Left forelimb (tissue), 1 donor: ENCODE measurements around the gene DCDC2.
"Not testable (repeated sequence)": the region's sequence is repeated elsewhere in the genome, so short reads cannot be mapped to it uniquely, and the experiment has no call there.

Experiments
- DNase-seq: peaks from one replicate; pipeline ENCODE4 v3.0.0-alpha.2; 2018; ENCODE audit warnings: low spot score

DCDC2 gene

DNA sequence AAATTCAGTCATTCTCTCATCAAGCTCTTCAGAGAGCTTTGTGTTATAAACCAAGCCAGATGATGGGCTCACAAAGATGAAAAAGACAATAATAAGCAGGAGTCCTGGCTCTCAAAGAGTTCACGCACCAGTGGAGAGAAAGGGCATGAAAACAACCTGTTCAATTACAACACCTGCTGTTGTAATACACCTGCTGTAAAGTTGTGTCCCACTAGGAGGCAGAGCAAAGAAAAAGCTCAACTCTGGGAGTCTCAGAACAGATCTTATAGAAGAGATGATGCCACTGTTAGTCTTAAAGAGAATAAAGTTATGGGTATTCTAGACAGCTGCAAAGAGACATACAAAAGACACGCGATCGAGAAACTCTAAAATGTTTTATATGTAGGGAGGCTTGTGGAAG, 100.6 kb downstream of the DCDC2 start:
- no peak for DNase-seq

DNA sequence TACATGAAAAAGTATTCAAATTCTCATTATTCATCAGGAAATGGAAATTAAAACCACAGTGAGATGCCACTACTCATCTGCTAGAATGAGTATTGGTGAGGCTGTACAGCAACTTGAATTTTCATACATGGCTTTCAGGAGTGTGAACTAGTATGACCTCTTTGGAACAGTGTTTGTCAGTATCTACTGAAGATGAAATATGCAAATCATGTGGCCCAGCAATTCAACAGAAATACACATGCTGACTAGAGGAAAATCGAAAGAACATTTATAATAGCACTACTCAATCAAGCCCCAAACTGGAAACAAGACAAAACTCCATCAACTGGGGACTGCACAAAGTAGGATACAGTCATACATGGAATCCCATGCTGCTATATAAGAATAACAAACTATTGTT, 102.2 kb downstream of the DCDC2 start:
- DNase-seq, result no peak

DNA sequence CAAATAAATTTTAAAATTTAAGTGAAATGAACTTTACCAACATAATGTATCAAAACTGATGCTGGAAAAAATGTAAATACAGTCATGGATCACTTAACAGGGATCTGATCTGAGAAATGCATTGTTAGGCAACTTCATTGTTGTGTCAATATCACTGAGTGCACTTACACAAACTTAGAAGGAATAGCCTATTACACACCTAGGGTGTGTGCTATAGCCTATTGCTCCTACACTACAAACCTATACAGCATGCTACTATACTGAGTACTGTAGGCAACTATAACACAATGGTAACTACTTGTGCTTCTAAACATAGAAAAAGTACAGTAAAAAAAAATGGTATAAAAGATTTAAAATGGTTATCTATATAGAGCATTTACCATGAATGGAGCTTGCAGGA, 104.5 kb downstream of the DCDC2 start:
- DNase-seq, result no peak

DNA sequence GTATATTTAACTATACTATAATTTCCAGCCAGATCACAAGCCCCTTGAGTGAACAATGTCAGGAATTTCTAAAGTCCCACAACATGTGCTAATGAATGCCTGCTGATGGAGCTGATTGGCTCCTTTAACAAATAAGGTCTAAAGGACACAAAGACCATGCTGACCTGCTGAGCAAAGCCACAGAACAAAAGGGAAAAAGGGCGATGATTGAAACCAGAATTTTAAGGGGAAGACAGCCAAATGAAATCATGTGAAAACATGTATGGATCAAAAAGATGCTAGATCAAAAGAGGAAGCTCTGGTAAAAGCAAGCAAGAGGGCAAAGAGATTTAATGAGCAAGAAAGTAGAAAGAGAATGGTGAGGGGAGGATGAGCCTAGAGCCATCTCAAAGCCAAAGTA, 105.6 kb downstream of the DCDC2 start:
- DNase-seq, result no peak

DNA sequence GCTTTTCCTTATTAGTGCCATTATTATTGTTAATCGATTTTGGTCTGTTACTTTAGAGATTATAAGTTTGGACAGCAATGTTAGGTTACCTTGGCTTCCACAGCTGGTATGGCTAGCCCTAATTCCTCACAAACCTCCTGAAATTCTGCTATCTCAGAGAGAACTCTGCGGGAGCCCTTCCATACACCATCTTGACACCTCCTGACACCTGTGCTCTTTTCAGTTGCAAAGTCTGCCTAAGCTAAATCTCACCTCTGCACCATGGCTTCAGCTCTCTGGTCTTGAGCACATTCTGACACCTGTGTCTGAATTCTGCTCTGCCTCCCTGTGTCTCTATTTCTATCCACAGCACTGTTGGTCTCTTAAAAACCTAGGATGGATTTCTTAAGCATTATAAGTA, 106.5 kb downstream of the DCDC2 start:
- DNase-seq, result no peak

DNA sequence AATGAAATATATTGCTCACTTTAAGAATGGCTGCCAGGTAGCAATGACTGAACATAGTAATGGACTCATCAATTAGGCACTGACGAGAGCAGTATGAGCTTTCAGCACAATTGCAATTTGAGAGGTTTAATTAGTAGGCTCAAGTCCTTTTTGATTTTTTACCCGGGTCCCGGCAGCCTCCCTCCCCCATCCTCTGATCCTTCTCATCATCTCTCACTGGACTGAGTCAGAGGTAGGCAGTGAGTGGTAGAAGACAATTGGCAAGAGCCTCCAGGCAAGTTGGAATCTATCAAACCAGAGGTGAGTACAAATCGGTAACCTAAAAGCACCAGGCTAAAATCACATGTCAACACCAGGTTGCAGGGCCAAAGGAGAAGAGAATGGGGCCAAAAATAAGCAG, 107.9 kb downstream of the DCDC2 start:
- DNase-seq, result no peak

DNA sequence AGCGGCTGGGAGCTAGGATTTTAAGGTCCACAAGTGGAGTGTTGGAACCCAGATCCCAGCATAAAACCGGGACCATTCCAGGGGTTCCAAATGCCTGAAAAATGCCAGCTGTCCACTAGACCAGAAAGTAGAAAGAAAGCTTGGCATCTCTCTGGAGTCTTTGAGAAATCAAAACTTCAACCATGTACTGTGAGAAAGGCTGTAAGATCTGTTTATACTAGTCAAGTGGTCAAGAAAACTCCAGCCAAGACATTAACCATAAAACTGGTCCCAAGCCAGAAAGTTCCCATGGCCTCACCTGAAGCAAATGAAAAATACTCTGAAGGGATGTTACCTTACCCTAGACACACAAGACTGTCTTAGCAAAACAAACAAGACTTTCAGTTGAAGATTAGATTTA, 112.6 kb downstream of the DCDC2 start:
- DNase-seq, result no peak

DNA sequence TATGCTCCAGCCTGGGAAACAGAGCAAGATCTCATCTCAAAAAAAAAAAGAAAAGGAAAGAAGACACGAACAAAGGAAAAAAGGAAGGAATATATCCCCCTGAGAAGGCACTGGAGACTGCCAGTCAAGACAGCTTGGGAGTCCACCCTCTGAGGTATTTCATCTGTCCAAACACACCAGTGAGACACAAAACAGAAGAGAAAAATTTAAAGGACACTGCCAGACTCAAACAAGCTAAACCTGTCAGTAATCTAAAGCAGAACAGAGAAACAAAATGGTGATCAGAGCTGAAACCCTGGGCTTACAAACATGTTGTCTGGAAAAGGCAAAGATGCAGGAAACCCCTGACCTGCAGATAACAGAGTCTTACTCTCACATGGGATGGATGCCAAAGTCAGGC, 114.9 kb downstream of the DCDC2 start:
- DNase-seq, result no peak

DNA sequence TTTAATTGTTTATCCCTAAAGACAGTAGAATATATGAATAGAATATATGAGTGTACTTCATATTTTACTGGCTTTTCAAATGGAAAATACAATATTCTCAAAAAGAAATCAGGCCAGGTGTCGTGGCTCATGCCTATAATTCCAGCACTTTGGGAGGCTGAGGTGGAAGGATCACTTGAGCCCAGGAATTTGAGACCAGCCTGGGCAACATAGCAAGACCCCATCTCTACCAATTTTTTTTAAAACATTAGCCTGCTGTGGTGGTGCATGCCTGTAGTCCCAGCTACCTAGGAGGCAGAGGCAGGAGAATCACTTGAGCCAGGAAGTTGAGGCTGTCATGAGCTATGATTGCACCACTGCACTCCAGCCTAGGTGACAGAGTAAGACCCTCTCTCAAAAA, 116.1 kb downstream of the DCDC2 start:
- not testable (repeated sequence) for DNase-seq

DNA sequence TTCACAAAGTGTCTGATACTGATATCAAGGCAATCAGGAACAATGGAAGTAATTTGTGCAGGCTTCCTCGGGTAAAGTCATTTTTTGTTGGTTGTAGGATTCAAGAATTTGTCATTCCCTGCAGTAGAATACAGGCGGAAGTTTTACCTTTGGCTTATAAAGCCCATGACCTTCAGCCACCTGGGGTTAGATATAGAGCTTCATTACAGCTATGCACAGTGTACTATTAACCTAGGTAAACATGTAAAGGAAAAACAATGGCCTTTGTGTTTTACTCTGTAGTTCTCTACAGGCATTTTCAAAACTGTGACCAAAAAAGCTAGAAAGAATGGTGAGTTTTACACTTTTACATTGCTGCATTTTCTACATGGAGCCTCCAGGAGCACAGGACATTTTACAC, 116.9 kb downstream of the DCDC2 start:
- DNase-seq, result no peak

DNA sequence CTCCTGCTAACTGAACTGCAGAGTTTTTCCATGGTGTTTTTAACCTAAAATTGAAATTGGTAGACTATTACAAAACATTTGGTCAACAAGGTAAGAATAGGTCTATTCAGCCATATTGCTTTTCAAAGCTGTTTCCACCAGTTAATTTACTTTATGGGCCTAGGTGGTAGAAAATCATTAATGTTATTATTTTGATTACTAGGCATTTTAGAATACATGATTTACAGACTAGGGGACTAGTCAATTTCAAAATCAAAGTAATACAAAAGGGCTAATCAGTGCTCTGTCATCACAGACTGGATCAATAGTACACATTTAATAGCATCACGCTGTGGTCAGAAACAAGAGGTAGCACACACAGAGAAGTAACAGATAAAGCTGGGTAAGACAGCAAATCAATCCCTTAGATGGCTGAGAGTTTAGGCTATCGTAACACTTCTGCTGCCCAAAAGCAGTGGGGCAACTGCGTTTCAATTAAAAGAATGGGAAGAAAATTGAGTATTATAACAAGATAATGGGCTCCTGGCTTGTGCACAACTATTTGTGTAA, 117.4 kb downstream of the DCDC2 start:
- DNase-seq, result no peak

DNA sequence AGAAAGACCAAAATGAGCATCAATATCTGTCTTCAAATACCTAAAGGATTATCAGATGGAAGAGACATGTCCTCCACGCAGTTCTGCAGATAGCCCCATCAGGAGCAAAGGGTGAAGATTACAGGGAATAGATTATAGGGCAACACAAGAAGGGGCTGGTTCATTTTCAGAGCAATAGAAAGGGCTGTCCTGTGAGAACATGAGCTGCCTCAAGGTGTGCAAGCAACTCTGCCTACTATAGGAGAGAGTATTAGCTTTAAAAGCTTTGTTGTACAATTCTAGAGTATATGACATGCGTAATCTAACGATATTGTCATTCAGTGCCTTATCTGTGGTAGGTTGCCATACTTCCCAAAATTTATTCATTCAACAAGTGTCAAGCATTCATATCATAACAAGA, 119.2 kb downstream of the DCDC2 start:
- no peak for DNase-seq

DNA sequence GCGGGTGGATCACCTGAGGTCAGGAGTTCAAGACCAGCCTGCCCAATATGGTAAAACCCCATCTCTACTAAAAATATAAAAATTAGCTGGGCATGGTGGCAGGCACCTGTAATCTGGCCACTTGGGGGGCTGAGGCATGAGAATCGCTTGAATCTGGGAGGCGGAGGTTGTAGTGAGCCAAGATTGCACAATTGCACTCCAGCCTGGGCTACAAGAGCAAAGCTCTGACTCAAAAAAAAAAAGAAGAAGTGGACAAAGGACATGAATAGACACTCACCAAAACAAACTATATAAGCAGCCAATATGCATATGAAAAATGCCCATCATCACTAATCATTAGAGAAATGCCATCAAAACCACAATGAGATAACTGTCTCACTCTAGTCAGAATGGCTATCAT, 121.1 kb downstream of the DCDC2 start:
- not testable (repeated sequence) for DNase-seq

DNA sequence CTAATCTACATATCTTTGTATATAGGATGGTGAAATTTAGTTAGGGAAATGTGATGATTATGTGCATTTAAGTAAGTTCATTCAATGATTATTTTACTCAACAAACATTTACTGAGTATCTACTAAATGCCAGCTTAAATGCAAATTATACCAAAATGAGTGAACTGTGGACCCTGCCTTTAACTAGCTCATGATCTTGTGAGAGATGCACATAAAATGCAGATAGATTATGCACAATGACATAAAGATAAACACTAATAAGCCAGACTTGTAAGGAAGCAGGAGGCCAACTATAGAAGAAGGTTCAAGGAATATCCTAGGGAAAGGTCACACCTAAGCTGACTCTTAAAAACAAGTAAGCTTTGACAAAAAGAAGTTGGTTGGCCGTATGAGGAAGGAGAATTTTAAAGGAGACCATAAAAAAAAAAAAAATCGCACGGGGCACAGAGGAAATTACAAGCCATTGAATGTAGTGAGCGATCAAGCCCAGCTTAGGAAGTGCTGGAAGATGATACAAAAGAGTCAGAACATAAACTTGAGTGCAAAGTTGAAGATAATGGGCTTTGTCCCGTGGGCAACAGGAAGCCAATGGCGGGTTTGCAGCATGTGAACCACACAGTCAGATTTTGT, 123.9 kb downstream of the DCDC2 start:
- DNase-seq, result no peak

DNA sequence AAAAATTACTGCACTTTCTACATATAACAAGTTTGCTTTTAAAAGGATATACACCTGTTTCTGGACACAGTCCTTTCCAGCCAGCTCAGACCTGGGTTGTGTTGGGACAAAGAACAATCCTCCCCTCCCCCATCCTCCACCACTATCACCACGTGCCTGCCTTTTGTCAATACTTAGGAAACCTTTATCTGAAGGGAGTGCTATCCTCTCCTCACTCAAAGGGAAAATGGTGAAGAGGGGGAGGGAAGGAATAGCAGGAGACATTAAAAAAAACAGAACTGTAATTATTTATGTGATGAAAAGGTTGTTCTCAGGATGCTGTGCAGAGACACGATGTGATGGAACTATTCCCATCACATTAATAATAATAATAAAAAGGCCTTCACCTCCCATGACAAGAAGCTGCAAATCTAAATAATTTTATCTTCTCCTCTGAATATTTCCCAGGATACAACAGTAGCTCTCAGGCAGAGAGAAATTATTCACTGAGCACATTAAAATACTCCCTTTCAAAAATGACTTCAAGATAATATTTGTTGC, 126.4 kb downstream of the DCDC2 start:
- no peak for DNase-seq

DNA sequence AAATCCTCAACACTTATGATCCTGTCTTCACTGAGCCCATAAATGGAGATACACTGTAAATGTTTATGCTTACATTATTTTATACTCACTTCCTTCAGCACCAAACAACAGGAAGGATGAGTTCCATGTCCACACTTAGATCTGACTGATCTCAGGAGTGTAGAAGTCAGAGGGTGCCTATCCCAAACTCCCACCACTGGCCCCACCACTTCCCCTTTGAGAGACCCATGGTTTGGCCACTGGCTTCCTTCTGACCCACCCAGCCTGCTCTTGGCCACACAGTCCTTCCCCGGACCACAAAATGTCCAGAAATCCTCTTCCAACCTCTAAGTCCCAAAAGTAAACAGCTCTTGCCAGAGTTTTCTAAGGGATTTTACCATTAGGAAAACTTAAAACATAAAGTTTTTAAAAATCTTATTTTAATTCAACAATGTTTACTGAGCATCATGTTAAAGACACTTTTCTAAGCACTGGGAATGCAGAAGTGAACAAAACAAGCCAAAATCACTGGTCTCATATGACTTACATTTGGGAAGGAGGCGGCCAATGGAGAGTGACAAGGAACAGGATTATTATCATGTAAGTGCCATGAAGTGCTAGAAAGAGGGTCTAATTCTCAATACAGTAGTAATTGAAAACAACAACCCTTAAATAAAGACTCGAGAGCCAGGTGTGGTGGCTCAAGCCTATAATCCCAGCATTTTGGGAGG, 128.0 kb downstream of the DCDC2 start:
- DNase-seq, result no peak

DNA sequence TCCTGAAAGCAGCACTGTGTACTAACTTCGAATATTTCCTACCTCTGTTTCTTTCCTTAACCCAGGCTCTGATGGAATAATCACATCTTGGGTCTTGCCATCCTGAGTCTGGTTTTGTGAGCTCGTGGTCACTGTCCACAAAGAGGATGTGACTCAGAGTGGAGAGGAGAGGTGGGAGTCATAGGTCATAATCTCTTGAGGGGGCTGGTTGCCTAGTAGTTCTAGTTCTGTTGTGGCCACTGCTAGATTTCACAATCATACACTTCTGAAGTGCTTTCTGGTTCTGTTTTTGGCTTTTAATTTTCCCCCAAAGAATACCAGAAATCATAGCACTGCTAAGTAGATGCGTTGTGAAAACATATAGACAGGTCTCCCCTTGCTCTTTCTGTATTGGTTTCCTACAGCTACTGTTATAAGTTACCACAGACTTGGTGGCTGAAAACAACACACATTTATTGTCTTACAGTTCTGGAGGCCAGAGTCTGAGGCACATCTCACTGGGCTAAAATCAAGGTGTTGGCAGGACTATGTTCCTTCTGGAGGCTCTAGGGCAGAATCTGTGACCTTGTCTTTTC, 129.1 kb downstream of the DCDC2 start:
- no peak for DNase-seq

DNA sequence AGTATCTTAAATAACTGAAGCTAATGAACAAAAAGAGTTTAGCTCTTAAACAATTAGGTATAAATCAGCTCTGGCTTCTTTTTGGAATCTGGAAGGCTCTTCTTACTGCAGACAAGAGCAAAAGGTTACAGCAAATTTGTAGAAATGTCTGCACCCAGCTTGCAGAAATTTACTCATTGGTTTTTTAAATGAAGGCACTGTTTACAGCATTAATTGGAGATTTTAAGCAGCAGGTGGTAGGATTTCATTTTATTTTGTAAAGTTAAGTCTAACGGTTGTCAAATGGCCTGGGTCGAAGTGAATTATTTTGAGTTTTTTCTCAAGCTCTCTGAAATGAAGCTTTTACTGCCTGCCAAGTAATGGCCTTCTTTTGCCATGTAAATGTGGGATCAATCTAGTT, 129.7 kb downstream of the DCDC2 start:
- DNase-seq, result no peak

DNA sequence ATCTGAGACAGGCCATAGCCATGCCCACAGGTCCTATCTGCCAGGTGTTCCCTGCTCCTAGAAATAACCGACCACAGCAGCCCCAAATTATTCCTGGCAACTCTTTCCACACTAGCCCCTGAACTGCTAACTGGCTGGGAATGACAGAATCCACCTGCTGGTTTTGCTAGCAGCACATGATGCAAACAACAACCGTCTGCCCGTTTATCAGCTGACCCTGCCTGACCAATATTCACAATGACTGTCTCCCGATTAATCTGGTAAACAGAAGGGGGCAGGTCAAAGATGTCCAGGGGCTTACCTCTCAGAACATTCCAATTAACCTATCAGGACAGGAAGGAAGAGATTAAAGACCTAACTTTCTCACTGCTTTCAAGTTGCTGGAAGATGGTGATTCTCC, 130.3 kb downstream of the DCDC2 start:
- no peak for DNase-seq

DNA sequence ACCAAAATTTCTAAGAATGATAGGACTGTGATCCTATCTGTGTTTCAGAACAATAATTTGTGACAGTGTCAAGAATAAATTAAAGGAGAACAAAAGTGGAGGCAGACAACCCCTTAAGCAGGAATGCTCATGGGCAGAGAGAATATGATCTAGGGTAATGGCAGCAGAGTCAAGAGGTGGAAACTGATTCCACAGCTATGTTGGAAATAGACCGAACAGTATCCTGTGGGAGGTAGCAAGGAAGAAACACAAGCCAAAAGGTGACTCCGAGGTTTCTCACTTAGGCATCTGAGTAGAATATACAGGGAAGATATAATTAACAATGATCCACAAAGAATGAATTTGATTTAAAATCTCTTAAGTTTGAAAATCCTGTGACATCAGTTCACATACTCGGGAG, 131.3 kb downstream of the DCDC2 start:
- DNase-seq, result no peak

DNA sequence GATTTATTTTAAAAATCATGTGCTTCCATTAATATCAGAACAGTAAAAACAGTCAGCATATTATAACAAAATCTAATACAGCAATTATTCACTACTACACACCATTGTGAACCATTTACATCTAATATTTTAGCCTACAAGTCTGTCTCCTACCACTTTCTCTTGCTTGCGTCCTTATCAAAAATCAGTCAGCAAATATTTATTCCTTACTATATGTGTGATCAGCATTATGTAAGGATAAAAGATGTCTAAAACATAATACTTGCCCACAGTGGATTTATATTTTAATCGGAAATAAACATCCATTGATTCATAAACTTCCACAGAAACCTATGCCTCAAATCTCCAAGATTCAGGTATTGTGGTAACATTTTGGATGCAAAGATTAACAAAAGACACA, 132.0 kb downstream of the DCDC2 start:
- no peak for DNase-seq

DNA sequence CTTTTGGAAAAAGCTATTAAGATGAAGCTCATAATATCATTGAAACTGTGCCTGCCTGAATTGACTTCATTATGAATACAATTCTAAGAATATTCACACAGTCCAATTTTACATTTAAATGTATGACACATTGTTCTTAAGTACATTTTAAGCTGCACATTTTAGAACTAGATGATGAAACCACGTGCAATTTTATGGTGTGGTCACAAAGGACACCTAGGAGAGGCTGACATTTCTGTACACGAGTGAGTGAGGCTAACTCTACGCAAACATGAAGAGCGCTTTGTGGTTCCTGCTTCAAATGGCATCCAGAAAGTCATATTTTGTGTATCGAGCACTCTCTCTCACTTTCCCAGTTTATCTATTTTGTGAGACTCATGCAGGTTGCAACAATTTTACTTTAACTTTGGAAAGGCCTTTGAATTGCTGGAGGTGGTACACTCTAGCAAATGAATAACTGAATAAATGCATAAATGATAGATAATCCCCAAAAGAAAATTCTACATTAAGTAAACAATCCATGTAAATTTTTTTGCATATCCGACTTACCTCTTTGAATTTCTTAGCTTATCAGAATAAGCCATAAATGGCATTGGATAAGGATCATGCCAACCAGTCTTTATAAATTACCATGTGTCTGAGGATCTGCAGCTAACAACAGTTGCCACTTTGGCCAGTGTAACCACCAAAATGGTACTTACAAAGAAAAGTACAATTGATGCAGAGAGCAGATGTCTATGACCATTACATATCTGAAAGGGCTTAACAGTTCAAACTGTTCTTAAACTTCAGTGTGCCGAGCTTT, 134.5 kb downstream of the DCDC2 start:
- no peak for DNase-seq
